ENCODE data around the gene C1QL1. TPM values are rescaled to one million over a fixed set of nuclear protein-coding genes. Genes with fewer than 3 reads are reported as not detected.

Gene C1QL1
- total and polyA plus RNA-seq, 9 of the 15 experiments (the other 6 are each of a cell fraction or from before 2014, with no cell fraction given) = 0.07 to 0.12 (median 0.09) TPM; not detected in 6

DNA sequence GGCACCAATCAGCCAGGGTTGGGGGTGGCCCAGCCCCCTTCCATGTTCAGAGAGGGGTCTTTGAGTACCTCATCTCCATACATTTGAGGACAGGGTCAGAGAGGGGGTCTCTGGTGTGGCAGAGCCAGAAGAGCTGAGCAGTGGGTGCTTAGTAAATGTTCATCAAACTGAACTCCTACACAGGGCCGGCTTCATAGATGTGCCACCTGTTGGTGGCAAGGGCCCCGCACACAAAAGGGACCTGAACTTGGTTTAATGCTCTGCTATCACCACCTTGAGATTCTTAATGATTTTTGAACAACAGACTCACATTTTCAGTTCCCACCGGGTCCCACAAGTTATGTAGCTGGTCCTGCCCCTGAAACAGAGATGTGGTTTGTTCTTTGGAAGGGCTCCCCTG lies 9.0 kb upstream of the C1QL1 start (continued):
- TF ChIP-seq, protein P1, sequence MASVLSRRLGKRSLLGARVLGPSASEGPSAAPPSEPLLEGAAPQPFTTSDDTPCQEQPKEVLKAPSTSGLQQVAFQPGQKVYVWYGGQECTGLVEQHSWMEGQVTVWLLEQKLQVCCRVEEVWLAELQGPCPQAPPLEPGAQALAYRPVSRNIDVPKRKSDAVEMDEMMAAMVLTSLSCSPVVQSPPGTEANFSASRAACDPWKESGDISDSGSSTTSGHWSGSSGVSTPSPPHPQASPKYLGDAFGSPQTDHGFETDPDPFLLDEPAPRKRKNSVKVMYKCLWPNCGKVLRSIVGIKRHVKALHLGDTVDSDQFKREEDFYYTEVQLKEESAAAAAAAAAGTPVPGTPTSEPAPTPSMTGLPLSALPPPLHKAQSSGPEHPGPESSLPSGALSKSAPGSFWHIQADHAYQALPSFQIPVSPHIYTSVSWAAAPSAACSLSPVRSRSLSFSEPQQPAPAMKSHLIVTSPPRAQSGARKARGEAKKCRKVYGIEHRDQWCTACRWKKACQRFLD (CRISPR knock-in tag; IDR thresholded peaks at IDR 0.05) = no peak

GRCh38 chr17:44976206-44976605 lies 8.1 kb upstream of the C1QL1 start:
- intact Hi-C loops (cut with micrococcal nuclease) (no loop called here), in situ Hi-C loops (cut with MboI) (no loop called here)
- Histone ChIP-seq H3K4me1 (replicated peaks in 1 of 2; ENCODE audit: control insufficient read depth in 2 of 2, insufficient read depth in 2 of 2, low read length in 2 of 2) (peaks cover 3 to 12% of the 10 kb centered on the region in 2 experiments; a peak in 4 of 5 replicates), H4K20me1 (replicated peaks; ENCODE audit: control insufficient read depth, insufficient read depth, low read length) (peaks cover 8% of the 10 kb centered on the region), H3K9me1 (ENCODE audit: control insufficient read depth, insufficient read depth, low read length) (no peaks in the 10 kb centered on the region), H3K9ac (ENCODE audit: insufficient read depth in 1 of 2, low read depth in 2 of 2, low read length in 2 of 2) (peak overlapping the region in 1 of 2 experiments; percentile 37; a peak in 1 of 4 replicates), H2AFZ (ENCODE audit: low read depth, low read length) (no peak overlapping the region), H3K36me3 (ENCODE audit: control insufficient read depth, insufficient read depth, low read length) (no peaks in the 10 kb centered on the region), H3K4me3 (no peak overlapping the region), H3K79me2 (ENCODE audit: control insufficient read depth, insufficient read depth, low read length) (no peaks in the 10 kb centered on the region), H3K27ac (ENCODE audit: extremely low read depth, low read depth, low read length) (no peak overlapping the region), H3K9me3 (replicated peaks; ENCODE audit: control insufficient read depth, insufficient read depth, low read depth, low read length) (no peaks in the 10 kb centered on the region), H3K4me2 (ENCODE audit: insufficient read depth, low read length) (no peak overlapping the region), H3K27me3 (ENCODE audit: control insufficient read depth in 2 of 2, insufficient read depth in 2 of 2, low read length in 2 of 2) (peaks cover 33 to 67% of the 10 kb centered on the region in 2 experiments)
- ATAC-seq (peak; percentile 72), FAIRE-seq (no peak), DNase-seq (ENCODE audit: extremely low read depth in 1 of 4, low spot score in 3 of 4) (peak in 1 of 4 experiments; percentile 34)
- 1% methylated on average over 13 of the region's 13 CpGs for WGBS (ENCODE audit: insufficient coverage, low coverage, missing lambda C conversion rate)
- BruUV-seq (replicated peaks) = no TSS peak
- TF ChIP-seq CBFA2T2 (conservative IDR thresholded peaks at IDR 0.05) (peak; percentile 23; the same call in 1 of the 2 replicates), PHF21A (IDR thresholded peaks at IDR 0.05; ENCODE audit: borderline replicate concordance, low read depth) (no peak), MEIS2 (IDR thresholded peaks at IDR 0.05; ENCODE audit: partially characterized antibody) (peak; percentile 20), TCF7 (IDR thresholded peaks at IDR 0.05; ENCODE audit: borderline replicate concordance) (no peak), KDM4B (IDR thresholded peaks at IDR 0.05; ENCODE audit: borderline replicate concordance in 2 of 2, low read depth in 1 of 2) (no peak), CBFA2T3 (IDR thresholded peaks at IDR 0.05) (peak; percentile 48), BHLHE40 (IDR thresholded peaks at IDR 0.05; ENCODE audit: low read length) (peak; percentile 46; the same call in 1 of the 2 replicates), BRD9 (IDR thresholded peaks at IDR 0.05; ENCODE audit: low read depth, partially characterized antibody) (no peak), MTA2 (IDR thresholded peaks at IDR 0.05; ENCODE audit: low read depth) (no peak)
- TF ChIP-seq, protein P2, sequence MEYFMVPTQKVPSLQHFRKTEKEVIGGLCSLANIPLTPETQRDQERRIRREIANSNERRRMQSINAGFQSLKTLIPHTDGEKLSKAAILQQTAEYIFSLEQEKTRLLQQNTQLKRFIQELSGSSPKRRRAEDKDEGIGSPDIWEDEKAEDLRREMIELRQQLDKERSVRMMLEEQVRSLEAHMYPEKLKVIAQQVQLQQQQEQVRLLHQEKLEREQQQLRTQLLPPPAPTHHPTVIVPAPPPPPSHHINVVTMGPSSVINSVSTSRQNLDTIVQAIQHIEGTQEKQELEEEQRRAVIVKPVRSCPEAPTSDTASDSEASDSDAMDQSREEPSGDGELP (CRISPR knock-in tag; IDR thresholded peaks at IDR 0.05; ENCODE audit: borderline replicate concordance) = peak; percentile 87
- TF ChIP-seq, protein P3, sequence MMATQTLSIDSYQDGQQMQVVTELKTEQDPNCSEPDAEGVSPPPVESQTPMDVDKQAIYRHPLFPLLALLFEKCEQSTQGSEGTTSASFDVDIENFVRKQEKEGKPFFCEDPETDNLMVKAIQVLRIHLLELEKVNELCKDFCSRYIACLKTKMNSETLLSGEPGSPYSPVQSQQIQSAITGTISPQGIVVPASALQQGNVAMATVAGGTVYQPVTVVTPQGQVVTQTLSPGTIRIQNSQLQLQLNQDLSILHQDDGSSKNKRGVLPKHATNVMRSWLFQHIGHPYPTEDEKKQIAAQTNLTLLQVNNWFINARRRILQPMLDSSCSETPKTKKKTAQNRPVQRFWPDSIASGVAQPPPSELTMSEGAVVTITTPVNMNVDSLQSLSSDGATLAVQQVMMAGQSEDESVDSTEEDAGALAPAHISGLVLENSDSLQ (IDR thresholded peaks at IDR 0.05) = peak; percentile 67
- POLR2A ChIA-PET = interaction anchor here (0.6 to 0.7 kb wide), 3 partner anchors 21 to 172 kb away, joined by 3 read pairs; no protein-coding TSS in a partner anchor
- CTCF ChIA-PET (ENCODE audit: low intra/inter-chr PET ratio) = no interaction called here

Data from K562 (cell line).